Mesenteric fat pad (tissue), 1 donor: ENCODE results near the gene SPSB4. TPM values are rescaled to one million over a fixed set of nuclear protein-coding genes. Genes with fewer than 3 reads are reported as not detected.
"Not testable (repeated sequence)": the region's sequence is repeated elsewhere in the genome, so short reads cannot be mapped to it uniquely, and the experiment has no call there.

Experiments
- DNase-seq: peaks from one replicate; pipeline ENCODE4 v3.0.0-alpha.2; 2020; ENCODE audit warnings: low spot score
- long read RNA-seq: library from polyadenylated mRNA; unstranded; transcript quantifications from one replicate; pipeline ENCODE4 v2.0.0, GENCODE V29; 2020
- total RNA-seq: library from RNA; stranded (reverse); fragmentation: NEBNext Ultra II Directional; extraction: Animal tissue kit (Norgen Biotek cat#: 25700); gene quantifications from one replicate; pipeline ENCODE4 v1.2.1, GENCODE V29; 2021
- donor health status: DM: yes; HTN: yes; CAD: no.

The SPSB4 gene
- total RNA-seq, result 1.1 TPM
- long read RNA-seq, result 0 reads

- DNase-seq, result no peak
Measured at GRCh38 chr3:141050576-141051442, at the start of gene SPSB4. SPSB4 (plus strand) TSS chr3:141051347; CDS start chr3:141066105, 14,758 bp downstream.

GRCh38 chr3:141006344-141006743 lies 44.8 kb upstream of the SPSB4 start:
- DNase-seq, result no peak

DNA sequence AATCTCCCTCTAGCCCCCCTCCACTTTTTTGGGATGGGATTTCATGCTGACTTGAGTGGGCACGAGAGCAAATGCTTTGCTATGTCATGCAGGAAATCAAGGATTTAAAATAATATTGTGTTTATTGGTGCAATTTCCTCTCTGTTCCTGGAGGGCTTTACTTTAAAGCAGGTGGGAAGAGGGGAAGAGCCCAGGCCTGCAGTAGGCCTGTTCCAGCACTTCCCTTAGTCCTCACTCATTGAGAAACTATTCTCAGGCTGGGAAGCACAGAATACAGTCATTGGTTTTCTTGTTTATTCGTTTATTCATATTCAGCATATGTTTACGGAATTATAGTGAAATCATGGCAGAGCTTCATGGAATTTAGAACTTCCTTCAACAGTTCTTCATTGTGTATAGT lies 41.7 kb upstream of the SPSB4 start:
- DNase-seq, result no peak

DNA sequence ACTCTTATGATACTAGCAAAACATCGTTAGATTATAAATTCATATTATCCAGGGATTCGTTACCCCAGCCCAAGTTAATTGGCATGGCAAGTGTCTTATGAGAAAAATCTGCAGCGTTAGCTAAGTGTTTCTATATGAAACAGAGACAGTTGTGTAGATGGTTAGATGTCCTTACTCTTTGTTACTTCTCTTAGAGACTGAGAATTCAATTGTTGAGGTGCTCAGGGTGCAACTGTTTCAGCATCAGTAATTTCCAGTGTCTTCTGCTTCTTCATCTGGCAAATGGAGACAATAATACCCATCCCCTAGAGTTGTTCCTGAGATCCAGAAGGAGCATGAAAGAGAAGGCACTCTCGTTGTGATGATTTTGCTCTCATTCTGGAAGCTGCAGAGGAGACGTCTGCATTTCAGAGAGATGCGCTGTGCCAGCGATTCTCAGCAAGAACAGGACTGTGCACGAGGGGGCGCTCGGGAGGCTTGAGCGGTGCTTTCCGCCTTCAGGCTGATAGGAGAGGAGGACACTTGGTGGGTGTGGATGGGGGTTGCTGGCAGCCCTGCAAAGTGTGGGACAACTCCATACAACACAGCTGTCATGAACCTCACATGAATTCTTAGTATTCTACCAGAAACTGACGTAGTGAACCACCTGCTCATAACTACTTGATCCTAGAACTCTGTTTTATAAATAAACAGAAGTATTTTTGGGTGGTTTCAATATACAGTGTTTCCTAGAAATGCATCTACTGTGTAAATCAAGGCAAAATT lies 39.7 kb upstream of the SPSB4 start:
- no peak for DNase-seq

- DNase-seq, result no peak
Measured at GRCh38 chr3:141011997-141012262, 39.2 kb upstream of the SPSB4 start.

- no peak for DNase-seq
Measured at GRCh38 chr3:141012571-141012970, 38.6 kb upstream of the SPSB4 start.

DNA sequence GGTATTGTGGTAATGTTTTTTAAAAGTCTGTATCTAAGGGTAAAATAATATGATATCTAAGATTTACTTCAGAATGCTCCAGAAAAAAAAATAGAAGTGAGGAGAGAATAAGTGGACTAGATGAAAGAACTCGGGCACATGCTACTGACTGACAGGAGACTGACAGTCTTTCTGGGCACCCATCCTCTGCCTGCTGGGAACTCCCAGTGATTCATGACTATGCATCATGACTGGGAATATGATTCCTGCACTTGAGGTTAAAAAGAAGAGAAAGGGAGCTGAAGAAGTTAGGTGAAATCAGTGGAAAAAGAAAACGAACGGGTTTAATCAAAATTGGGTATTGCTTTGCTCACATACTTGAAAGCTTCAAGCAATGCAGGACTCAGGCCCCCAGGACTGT lies 35.7 kb upstream of the SPSB4 start:
- no peak for DNase-seq

DNA sequence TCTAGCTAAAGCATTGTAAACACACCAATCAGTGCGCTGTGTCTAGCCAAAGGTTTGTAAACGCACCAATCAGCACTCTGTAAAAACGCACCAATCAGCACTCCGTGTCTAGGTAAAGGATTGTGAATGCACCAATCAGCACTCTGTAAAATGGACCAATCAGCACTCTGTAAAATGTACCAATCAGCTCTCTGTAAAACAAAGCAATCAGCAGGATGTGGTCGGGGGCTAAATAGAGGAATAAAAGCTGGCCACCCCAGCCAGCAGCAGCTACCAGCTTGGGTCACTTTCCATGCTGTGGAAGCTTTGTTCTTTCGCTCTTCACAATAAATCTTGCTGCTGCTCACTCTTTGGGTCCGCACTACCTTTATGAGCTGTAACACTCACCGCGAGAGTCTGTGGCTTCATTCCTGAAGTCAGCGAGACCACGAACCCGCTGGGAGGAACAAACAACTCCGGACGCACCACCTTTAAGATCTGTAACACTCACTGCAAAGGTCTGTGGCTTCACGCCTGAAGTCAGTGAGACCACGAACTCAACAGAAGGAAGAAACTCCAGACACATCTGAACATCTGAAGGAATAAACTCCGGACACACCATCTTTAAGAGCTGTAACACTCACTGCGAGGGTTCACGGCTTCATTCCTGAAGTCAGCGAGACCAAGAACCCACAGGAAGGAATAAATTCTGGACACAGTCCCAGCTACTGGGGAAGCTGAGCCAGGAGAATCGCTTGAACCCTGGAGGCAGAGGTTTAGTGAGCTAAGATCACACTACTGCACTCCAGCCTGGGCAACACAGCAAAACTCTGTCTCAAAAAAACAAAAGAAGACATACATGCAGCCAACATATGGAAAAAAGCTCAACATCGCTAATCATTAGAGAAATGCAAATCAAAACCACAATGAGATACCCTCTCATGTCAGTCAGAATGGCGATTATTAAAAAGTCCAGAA lies 33.5 kb upstream of the SPSB4 start:
- not testable (repeated sequence) for DNase-seq

GRCh38 chr3:141019244-141019643 lies 31.9 kb upstream of the SPSB4 start:
- no peak for DNase-seq

DNA sequence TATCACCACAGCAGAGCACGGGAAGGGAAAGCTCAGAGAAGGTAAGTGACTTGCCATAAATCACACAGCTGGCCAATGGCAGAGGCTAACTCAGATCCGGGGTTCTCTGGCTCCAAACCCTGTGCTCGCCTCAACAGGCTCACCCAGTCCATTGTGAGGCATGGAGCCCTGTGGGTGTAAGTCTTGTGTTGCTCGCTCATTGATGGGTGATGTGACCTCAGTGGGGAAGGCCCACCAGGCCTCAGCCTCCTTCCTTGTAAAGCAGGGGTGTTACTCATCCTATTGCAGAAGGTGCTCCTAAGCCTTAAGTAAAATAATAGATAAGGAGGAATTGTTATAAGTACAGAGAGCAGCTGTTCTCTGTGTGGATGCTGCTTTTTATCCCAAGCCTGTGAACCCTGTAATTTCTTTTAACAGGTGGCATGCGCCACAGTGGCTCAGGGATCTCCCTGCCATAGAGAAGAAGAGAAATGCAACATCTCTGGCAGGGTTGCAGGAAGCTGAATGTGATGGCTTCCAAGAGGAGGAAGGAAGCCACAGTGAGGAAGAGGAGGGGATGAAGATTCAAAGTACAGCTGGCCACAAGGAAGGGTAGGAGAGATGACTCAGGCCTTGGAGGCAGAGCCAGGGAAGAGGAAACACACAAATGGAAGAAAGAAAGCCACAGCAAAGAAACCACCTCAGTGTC lies 30.9 kb upstream of the SPSB4 start:
- DNase-seq, result no peak

DNA sequence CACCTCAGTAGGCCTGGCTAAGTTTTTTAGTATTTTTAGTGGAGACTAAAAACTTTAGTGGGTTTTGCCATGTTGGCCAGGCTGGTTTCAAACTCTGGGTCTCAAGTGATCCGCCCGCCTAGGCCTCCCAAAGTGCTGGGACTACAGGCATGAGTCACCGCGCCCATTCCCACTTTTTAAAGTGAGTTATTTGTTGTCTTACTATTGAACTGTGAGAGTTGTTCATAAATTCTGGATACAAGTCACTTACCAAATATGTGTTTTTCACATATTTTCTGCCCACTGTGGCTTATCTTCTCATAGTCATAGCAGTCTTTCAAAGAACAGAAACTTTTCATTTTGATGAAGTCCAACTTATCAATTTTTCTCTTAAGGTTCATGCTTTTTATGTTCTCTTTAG lies 29.9 kb upstream of the SPSB4 start:
- no peak for DNase-seq

DNA sequence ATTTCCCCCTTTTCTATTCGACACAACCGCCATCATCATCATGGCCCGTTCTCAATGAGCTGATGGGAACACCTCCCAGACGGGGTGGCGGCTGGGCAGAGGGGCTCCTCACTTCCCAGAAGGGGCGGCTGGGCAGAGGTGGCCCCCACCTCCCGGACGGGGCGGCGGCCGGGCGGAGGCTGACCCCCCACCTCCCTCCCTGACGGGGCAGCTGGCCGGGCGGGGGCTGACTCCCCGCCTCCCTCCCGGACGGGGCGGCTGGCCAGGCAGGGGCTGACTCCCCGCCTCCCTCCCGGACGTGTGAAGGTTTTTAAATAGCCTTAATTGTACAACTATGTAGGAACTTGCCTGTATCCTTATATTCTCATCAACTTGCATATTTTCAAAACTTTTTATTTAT lies 20.9 kb upstream of the SPSB4 start:
- no peak for DNase-seq

DNA sequence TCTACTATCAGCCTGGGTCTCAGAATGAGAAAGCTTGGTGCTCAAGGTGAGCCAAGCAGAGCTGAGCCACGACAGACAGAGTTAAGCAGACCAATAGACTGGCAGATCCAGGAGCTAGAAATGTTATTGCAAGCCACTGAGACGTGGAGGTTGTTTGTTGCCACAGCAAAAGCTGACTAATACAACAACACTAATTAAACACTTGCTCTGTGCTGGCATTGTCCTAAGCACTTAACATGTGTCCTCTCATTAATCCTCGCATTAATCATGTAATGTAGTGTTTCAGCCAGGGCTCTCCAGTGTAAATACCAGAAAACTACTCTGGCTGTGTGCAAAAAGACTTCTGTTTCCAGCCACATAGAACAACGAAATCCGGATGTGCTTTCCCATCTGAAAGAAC lies 11.6 kb upstream of the SPSB4 start:
- no peak for DNase-seq

- no peak for DNase-seq
Measured at GRCh38 chr3:141044695-141045641, 6.2 kb upstream of the SPSB4 start.

DNA sequence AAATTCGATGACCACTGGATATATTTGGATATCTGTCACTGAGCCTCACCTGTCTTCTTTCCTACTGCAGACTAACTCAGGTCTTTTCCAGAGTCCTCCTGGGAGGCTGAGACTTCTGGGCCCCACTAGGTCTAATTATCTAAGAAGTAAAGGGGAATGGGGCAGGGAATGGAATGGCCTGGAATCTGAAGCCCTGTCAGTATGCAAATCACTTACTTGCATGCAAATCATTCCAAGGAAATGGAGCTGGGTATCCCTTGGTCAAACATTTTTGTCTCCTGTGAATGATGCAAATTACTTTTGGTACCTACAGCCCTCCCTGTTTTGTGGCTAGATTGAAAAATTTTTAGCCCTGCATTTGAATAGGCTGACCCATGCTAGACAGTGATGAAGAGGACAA lies 5.3 kb upstream of the SPSB4 start:
- no peak for DNase-seq

GRCh38 chr3:141047168-141047567 lies 4.0 kb upstream of the SPSB4 start:
- DNase-seq, result no peak

DNA sequence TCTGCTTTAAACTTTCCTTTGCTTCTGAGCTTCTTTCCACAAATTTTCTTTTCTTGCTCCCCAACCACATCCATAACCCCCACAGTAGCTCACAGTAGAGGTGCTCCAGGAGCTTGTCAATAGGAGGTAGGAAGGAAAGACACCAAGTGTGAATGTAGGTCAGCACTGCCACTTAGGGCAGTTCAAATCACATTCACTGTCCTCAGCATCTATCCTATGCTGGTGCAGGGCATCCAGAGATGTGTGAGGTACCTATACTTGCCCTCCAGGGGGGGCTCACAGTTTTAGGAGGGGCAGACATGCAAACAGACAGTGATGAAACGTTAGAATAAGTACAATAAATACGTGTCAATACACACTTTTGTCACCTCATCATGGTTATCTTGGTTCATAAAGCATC lies 1.5 kb upstream of the SPSB4 start:
- no peak for DNase-seq

- no peak for DNase-seq
Measured at GRCh38 chr3:141051443-141052200, 475 bp downstream of the SPSB4 start.
